Trophoblast cell (in vitro differentiated cells and primary cell): ENCODE results near the gene BMP2.

ENCODE experiments used
- DNase-seq, 2 donors: peaks; one replicate each; pipeline ENCODE4 v3.0.0-alpha.2; 2016
- H2AFZ ChIP-seq: 2 replicates; pipeline ENCODE4 v1.6.1; 2013; ENCODE audit warnings: low read length, moderate library complexity, mild to moderate bottlenecking; ENCODE audit not compliant: insufficient read depth, poor library complexity
- H2AK5ac ChIP-seq: 2 replicates; pipeline ENCODE4 v1.6.1; 2013; ENCODE audit warnings: mild to moderate bottlenecking, low read length
- H2BK120ac ChIP-seq: 2 replicates; pipeline ENCODE4 v1.6.1; 2013; ENCODE audit warnings: low read length, mild to moderate bottlenecking, moderate library complexity; ENCODE audit not compliant: insufficient read depth, poor library complexity
- H2BK12ac ChIP-seq: 2 replicates; pipeline ENCODE4 v1.6.1; 2013; ENCODE audit warnings: mild to moderate bottlenecking, low read length, moderate library complexity
- H2BK5ac ChIP-seq: 2 replicates; pipeline ENCODE4 v1.6.1; 2013; ENCODE audit warnings: low read length, low read depth, moderate library complexity, mild to moderate bottlenecking; ENCODE audit not compliant: poor library complexity
- H3K14ac ChIP-seq: 2 replicates; pipeline ENCODE4 v1.6.1; 2013; ENCODE audit warnings: mild to moderate bottlenecking, low read length
- H3K18ac ChIP-seq: 2 replicates; pipeline ENCODE4 v1.6.1; 2013; ENCODE audit warnings: mild to moderate bottlenecking, low read length
- H3K23ac ChIP-seq: 2 replicates; pipeline ENCODE4 v1.6.1; 2013; ENCODE audit warnings: low read length
- H3K27ac ChIP-seq: 2 replicates; pipeline ENCODE4 v1.5.1; 2013; ENCODE audit warnings: low read depth, mild to moderate bottlenecking, inconsistent platforms, low read length, moderate library complexity
- H3K27me3 ChIP-seq: 2 replicates; pipeline ENCODE4 v1.6.1; 2013; ENCODE audit warnings: inconsistent platforms, mild to moderate bottlenecking, low read length, moderate library complexity; ENCODE audit not compliant: insufficient read depth
- H3K36me3 ChIP-seq, 2 experiments: 1 replicate in 1 of 2; 2 replicates in 1 of 2; pipeline ENCODE4 v1.6.1; 2013; ENCODE audit warnings: low read length in 2 of 2, mild to moderate bottlenecking in 2 of 2, moderate library complexity in 1 of 2; ENCODE audit not compliant: insufficient read depth in 2 of 2, control insufficient read depth in 1 of 2
- H3K4ac ChIP-seq: 2 replicates; pipeline ENCODE4 v1.6.1; 2013; ENCODE audit warnings: low read depth, mild to moderate bottlenecking, low read length, moderate library complexity
- H3K4me1 ChIP-seq, 2 experiments: 1 replicate in 1 of 2; 2 replicates in 1 of 2; pipeline ENCODE4 v1.6.1; 2013; ENCODE audit warnings: low read length in 2 of 2, mild to moderate bottlenecking in 2 of 2, moderate library complexity in 1 of 2; ENCODE audit not compliant: insufficient read depth in 2 of 2, control insufficient read depth in 1 of 2
- H3K4me2 ChIP-seq: 2 replicates; pipeline ENCODE4 v1.6.1; 2013; ENCODE audit warnings: inconsistent platforms, mild to moderate bottlenecking, low read length, moderate library complexity
- H3K4me3 ChIP-seq: 2 replicates; pipeline ENCODE4 v1.5.1; 2013; ENCODE audit warnings: mild to moderate bottlenecking, low read depth, low read length, inconsistent platforms
- H3K79me1 ChIP-seq: one replicate; pipeline ENCODE4 v1.6.1; 2013; ENCODE audit warnings: low read length
- H3K79me2 ChIP-seq: 2 replicates; pipeline ENCODE4 v1.6.1; 2013; ENCODE audit warnings: low read length, mild to moderate bottlenecking; ENCODE audit not compliant: control insufficient read depth, insufficient read depth, poor library complexity
- H3K9ac ChIP-seq: 2 replicates; pipeline ENCODE4 v1.6.1; 2013; ENCODE audit warnings: mild to moderate bottlenecking, low read length
- H3K9me3 ChIP-seq: 2 replicates; pipeline ENCODE4 v1.6.1; 2013; ENCODE audit warnings: low read depth, mild to moderate bottlenecking, control low read depth, inconsistent platforms, low read length; ENCODE audit not compliant: insufficient read depth
- H4K12ac ChIP-seq: 2 replicates; pipeline ENCODE4 v1.6.1; 2013; ENCODE audit warnings: low read depth, mild to moderate bottlenecking, low read length, moderate library complexity
- H4K8ac ChIP-seq: 2 replicates; pipeline ENCODE4 v1.6.1; 2013; ENCODE audit warnings: low read depth, mild to moderate bottlenecking, low read length, moderate library complexity
- H4K91ac ChIP-seq: one replicate; pipeline ENCODE4 v1.6.1; 2013; ENCODE audit warnings: low read depth, mild to moderate bottlenecking, low read length, moderate library complexity
- WGBS: extraction: QIAGEN DNeasy Blood & Tissue Kit; methylation state at CpG from one replicate; pipeline ENCODE4 v1.1.7; 2013; ENCODE audit warnings: missing lambda C conversion rate; ENCODE audit not compliant: insufficient read length, insufficient coverage; ENCODE audit errors: extremely low coverage; 5-methylcytosine and 5-hydroxymethylcytosine counted together

BMP2 gene

GRCh38 chr20:6730672-6731328 lies 36.7 kb upstream of the BMP2 start:
- no peak overlapping the region for H2AK5ac ChIP-seq
- H3K14ac ChIP-seq: no peak overlapping the region
- no peak overlapping the region for H3K9ac ChIP-seq
- H2BK12ac ChIP-seq: no peak overlapping the region
- DNase-seq: no peak
- H2BK5ac ChIP-seq: no peak overlapping the region
- no peak overlapping the region for H4K12ac ChIP-seq
- H3K79me2 ChIP-seq: peaks cover 2% of the 10 kb centered on the region
- H2AFZ ChIP-seq: no peak overlapping the region
- H3K4me2 ChIP-seq: no peak overlapping the region
- no peak overlapping the region for H3K4me3 ChIP-seq
- no peak overlapping the region for H3K4ac ChIP-seq
- no peak overlapping the region for H4K91ac ChIP-seq
- H3K27me3 ChIP-seq: no peaks in the 10 kb centered on the region
- no peaks in the 10 kb centered on the region for H3K36me3 ChIP-seq
- no peak overlapping the region for H2BK120ac ChIP-seq
- no peak overlapping the region for H3K18ac ChIP-seq
- no peak overlapping the region for H3K27ac ChIP-seq
- no peaks in the 10 kb centered on the region for H3K79me1 ChIP-seq
- H4K8ac ChIP-seq: no peak overlapping the region
- no peak overlapping the region for H3K23ac ChIP-seq
- no peaks in the 10 kb centered on the region for H3K4me1 ChIP-seq
- no CpG with 5 or more reads among the region's 9 CpGs for WGBS
- H3K9me3 ChIP-seq: no peaks in the 10 kb centered on the region

GRCh38 chr20:6732001-6732447 lies 35.5 kb upstream of the BMP2 start:
- Histone ChIP-seq H4K91ac (no peak overlapping the region), H3K79me2 (peaks cover 2% of the 10 kb centered on the region), H3K4me3 (no peak overlapping the region), H3K14ac (no peak overlapping the region), H2BK5ac (no peak overlapping the region), H3K4me2 (no peak overlapping the region), H3K9me3 (no peaks in the 10 kb centered on the region), H3K23ac (no peak overlapping the region), H3K79me1 (no peaks in the 10 kb centered on the region), H4K12ac (no peak overlapping the region), H4K8ac (no peak overlapping the region), H3K9ac (no peak overlapping the region), H3K4ac (no peak overlapping the region), H2AFZ (peak overlapping the region; percentile 24), H3K27me3 (no peaks in the 10 kb centered on the region), H2BK12ac (no peak overlapping the region), H3K4me1 (no peaks in the 10 kb centered on the region), H2BK120ac (no peak overlapping the region), H2AK5ac (no peak overlapping the region), H3K27ac (no peak overlapping the region), H3K36me3 (no peaks in the 10 kb centered on the region), H3K18ac (no peak overlapping the region)
- DNase-seq: no peak
- no CpG with 5 or more reads among the region's 3 CpGs for WGBS

GRCh38 chr20:6732851-6733250 lies 34.6 kb upstream of the BMP2 start:
- no peak for DNase-seq
- Histone ChIP-seq H3K4me1 (no peaks in the 10 kb centered on the region), H3K79me1 (no peaks in the 10 kb centered on the region), H3K9ac (no peak overlapping the region), H3K79me2 (peaks cover 2% of the 10 kb centered on the region), H3K27me3 (no peaks in the 10 kb centered on the region), H3K4me3 (no peak overlapping the region), H4K8ac (no peak overlapping the region), H3K27ac (no peak overlapping the region), H2AFZ (no peak overlapping the region), H2AK5ac (no peak overlapping the region), H3K18ac (no peak overlapping the region), H4K91ac (no peak overlapping the region), H3K4me2 (no peak overlapping the region), H3K14ac (no peak overlapping the region), H4K12ac (no peak overlapping the region), H3K9me3 (no peaks in the 10 kb centered on the region), H3K36me3 (no peaks in the 10 kb centered on the region), H3K23ac (no peak overlapping the region), H2BK12ac (no peak overlapping the region), H2BK5ac (no peak overlapping the region), H2BK120ac (no peak overlapping the region), H3K4ac (no peak overlapping the region)
- WGBS: no CpG with 5 or more reads among the region's 6 CpGs

GRCh38 chr20:6733965-6734364 lies 33.5 kb upstream of the BMP2 start:
- Histone ChIP-seq H4K8ac (no peak overlapping the region), H4K91ac (no peak overlapping the region), H3K4me2 (no peak overlapping the region), H3K4me3 (no peak overlapping the region), H3K4ac (no peak overlapping the region), H3K27ac (no peak overlapping the region), H3K18ac (no peak overlapping the region), H3K36me3 (no peaks in the 10 kb centered on the region), H3K9me3 (no peaks in the 10 kb centered on the region), H3K23ac (no peak overlapping the region), H3K14ac (no peak overlapping the region), H3K79me2 (peaks cover 2% of the 10 kb centered on the region), H3K9ac (no peak overlapping the region), H2BK5ac (no peak overlapping the region), H3K79me1 (no peaks in the 10 kb centered on the region), H2AFZ (no peak overlapping the region), H2BK12ac (no peak overlapping the region), H3K27me3 (no peaks in the 10 kb centered on the region), H2AK5ac (no peak overlapping the region), H4K12ac (no peak overlapping the region), H2BK120ac (no peak overlapping the region), H3K4me1 (no peaks in the 10 kb centered on the region)
- WGBS: no CpG with 5 or more reads among the region's 1 CpG
- no peak for DNase-seq
